ENCODE results near the gene GCAT.

- TF ChIP-seq CTCF (IDR thresholded peaks at IDR 0.05 in 8 of 11, conservative IDR thresholded peaks at IDR 0.05 in 3 of 11) (no peak), POLR2A (IDR thresholded peaks at IDR 0.05) (no peak)
Observed at GRCh38 chr22:37765953-37766576, 41.7 kb upstream of the GCAT start.

Measured in spleen (tissue), 7 donors.